ENCODE data around the gene SENP8. TPM values are rescaled to one million over a fixed set of nuclear protein-coding genes. Genes with fewer than 3 reads are reported as not detected.

The SENP8 gene
- total RNA-seq, 4 donors from 2014 or later, result 5.1 to 6.7 (median 6.0) TPM

GRCh38 chr15:72077950-72078349 lies 40.3 kb upstream of the SENP8 start:
- no peak for DNase-seq
- Histone ChIP-seq H3K4me1 (peaks cover 9 to 15% of the 10 kb centered on the region in 2 donors), H3K27me3 (no peaks in the 10 kb centered on the region), H3K4me3 (replicated peaks in 1 of 3) (no peak overlapping the region), H3K9me3 (no peaks in the 10 kb centered on the region), H3K36me3 (no peaks in the 10 kb centered on the region), H3K27ac (peak overlapping the region in 2 of 3 donors; percentile 20 to 22)
- intact Hi-C loops (cut with DNase I), result no loop called here
- TF ChIP-seq POLR2A (IDR thresholded peaks at IDR 0.05), result no peak
- no peak for TF ChIP-seq CTCF (IDR thresholded peaks at IDR 0.05)
- 80 to 100% methylated on average over 1 of the region's 1 CpG for WGBS, 2 donors

- H3K27ac ChIP-seq, result peak overlapping the region in 1 of 3 donors; percentile 20
- no peak for DNase-seq
- intact Hi-C loops (cut with DNase I), result no loop called here
- H3K4me1 ChIP-seq, result peaks cover 9 to 15% of the 10 kb centered on the region in 2 donors
- no peak for TF ChIP-seq CTCF (IDR thresholded peaks at IDR 0.05)
- no peak for TF ChIP-seq POLR2A (IDR thresholded peaks at IDR 0.05)
- no peaks in the 10 kb centered on the region for H3K36me3 ChIP-seq
- WGBS, 2 donors, result 87 to 93% methylated on average over 6 of the region's 6 CpGs
- H3K9me3 ChIP-seq, result no peaks in the 10 kb centered on the region
- no peak overlapping the region for H3K4me3 ChIP-seq (replicated peaks in 1 of 3)
- no peaks in the 10 kb centered on the region for H3K27me3 ChIP-seq
Measured at GRCh38 chr15:72078887-72079286, 39.3 kb upstream of the SENP8 start.

- H3K27ac ChIP-seq, result no peak overlapping the region
- H3K36me3 ChIP-seq, result no peaks in the 10 kb centered on the region
- 71 to 97% methylated on average over 1 of the region's 1 CpG for WGBS, 2 donors
- DNase-seq, result no peak
- no peaks in the 10 kb centered on the region for H3K27me3 ChIP-seq
- H3K4me3 ChIP-seq (replicated peaks in 1 of 3), result no peak overlapping the region
- intact Hi-C loops (cut with DNase I), result no loop called here
- no peaks in the 10 kb centered on the region for H3K9me3 ChIP-seq
- H3K4me1 ChIP-seq, result peaks cover 16 to 22% of the 10 kb centered on the region in 2 donors
- no peak for TF ChIP-seq POLR2A (IDR thresholded peaks at IDR 0.05)
Measured at GRCh38 chr15:72082176-72082575, 36.0 kb upstream of the SENP8 start.

- intact Hi-C loops (cut with DNase I), result no loop called here
- Histone ChIP-seq H3K27ac (no peak overlapping the region), H3K9me3 (no peaks in the 10 kb centered on the region), H3K4me3 (replicated peaks in 1 of 3) (no peak overlapping the region), H3K4me1 (peaks cover 25 to 39% of the 10 kb centered on the region in 2 donors), H3K36me3 (no peaks in the 10 kb centered on the region), H3K27me3 (no peaks in the 10 kb centered on the region)
- WGBS, 2 donors, result 85 to 89% methylated on average over 11 of the region's 11 CpGs
- TF ChIP-seq CTCF (IDR thresholded peaks at IDR 0.05) (no peak), POLR2A (IDR thresholded peaks at IDR 0.05) (no peak)
- peak; percentile 68 for DNase-seq
Measured at GRCh38 chr15:72086010-72086697, 32.0 kb upstream of the SENP8 start.

GRCh38 chr15:72086920-72087648 lies 31.1 kb upstream of the SENP8 start:
- TF ChIP-seq POLR2A (IDR thresholded peaks at IDR 0.05), result no peak
- TF ChIP-seq CTCF (IDR thresholded peaks at IDR 0.05), result no peak
- intact Hi-C loops (cut with DNase I), result no loop called here

More at GRCh38 chr15:72086920-72087648, 31.1 kb upstream of the SENP8 start:
- peaks cover 28 to 44% of the 10 kb centered on the region in 2 donors for H3K4me1 ChIP-seq
- H3K27me3 ChIP-seq, result no peaks in the 10 kb centered on the region
- H3K4me3 ChIP-seq (replicated peaks in 1 of 3), result no peak overlapping the region
- WGBS, 2 donors, result 62 to 63% methylated on average over 9 of the region's 9 CpGs
- peak; percentile 87 to 88 for DNase-seq
- peak overlapping the region; percentile 30 to 40 (median 32) for H3K27ac ChIP-seq
- no peaks in the 10 kb centered on the region for H3K9me3 ChIP-seq
- no peaks in the 10 kb centered on the region for H3K36me3 ChIP-seq
